Activated naive CD8-positive, alpha-beta T cell (primary cell): Measurements from ENCODE around the gene SLC39A7.
A peak's percentile ranks its signal among the peaks of the same experiment; 100 is the strongest.

Experiments
- H3K27ac Mint-ChIP-seq: one replicate; pipeline ENCODE4 v1.8.0; 2021; ENCODE audit warnings: mixed read lengths
- H3K27me3 Mint-ChIP-seq: one replicate; pipeline ENCODE4 v1.8.0; 2021; ENCODE audit warnings: mixed read lengths
- H3K36me3 Mint-ChIP-seq: one replicate; pipeline ENCODE4 v1.8.0; 2021; ENCODE audit warnings: mixed read lengths
- H3K4me1 Mint-ChIP-seq: one replicate; pipeline ENCODE4 v1.8.0; 2021; ENCODE audit warnings: low read depth, mixed read lengths
- H3K4me3 Mint-ChIP-seq: one replicate; pipeline ENCODE4 v1.8.0; 2021; ENCODE audit warnings: mild to moderate bottlenecking, mixed read lengths
- H3K9me3 Mint-ChIP-seq: one replicate; pipeline ENCODE4 v1.8.0; 2021; ENCODE audit warnings: low read depth, mixed read lengths

Gene SLC39A7

DNA sequence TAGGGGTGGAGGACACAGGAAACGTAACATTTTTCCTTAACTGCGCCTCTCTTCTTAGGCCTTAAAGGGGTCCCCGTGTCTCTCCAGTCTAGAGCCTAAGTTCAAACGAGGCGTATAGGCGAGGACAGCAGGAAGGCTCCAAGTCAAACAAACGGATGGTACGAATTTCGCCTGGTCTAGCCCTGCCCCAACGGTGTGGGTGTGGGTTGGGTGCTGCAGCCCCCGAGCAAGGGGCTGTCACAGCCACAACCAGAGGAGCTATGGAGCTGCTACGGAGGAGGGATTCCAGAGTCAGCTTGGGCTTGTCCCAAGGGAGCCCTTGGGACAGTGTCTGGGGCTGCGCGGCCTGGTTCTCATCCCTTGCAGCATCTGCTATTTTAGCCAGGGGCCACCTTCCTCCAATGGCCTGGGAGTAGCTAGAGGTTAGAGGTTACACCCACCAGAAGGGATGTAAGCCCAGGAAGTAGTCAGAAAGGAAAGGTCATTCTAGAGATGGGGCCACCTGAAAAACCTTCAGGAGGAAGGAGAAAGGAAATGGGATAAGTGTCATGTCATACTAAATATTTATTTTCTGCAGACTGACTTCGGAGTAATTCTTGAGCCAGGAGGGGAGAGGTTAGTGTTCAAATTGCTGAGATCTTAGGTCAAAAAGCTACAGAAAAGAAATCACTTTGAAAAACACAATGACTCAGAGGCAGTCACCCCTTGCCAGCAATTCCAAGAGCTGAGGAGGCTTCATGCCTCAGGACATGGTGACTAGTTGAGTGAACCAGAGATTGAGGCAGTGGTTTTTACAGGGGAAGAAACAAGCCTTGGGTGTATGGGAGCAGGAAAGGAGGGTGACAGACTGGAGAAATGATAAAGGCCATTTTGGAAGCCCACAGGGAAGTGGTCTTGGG lies 49.3 kb downstream of the SLC39A7 start:
- Mint-ChIP-seq H3K36me3 (peaks cover 11% of the 10 kb centered on the region), H3K27ac (peak overlapping the region; percentile 91), H3K9me3 (no peaks in the 10 kb centered on the region), H3K27me3 (no peaks in the 10 kb centered on the region), H3K4me1 (peaks cover 32% of the 10 kb centered on the region), H3K4me3 (peak overlapping the region; percentile 90)

DNA sequence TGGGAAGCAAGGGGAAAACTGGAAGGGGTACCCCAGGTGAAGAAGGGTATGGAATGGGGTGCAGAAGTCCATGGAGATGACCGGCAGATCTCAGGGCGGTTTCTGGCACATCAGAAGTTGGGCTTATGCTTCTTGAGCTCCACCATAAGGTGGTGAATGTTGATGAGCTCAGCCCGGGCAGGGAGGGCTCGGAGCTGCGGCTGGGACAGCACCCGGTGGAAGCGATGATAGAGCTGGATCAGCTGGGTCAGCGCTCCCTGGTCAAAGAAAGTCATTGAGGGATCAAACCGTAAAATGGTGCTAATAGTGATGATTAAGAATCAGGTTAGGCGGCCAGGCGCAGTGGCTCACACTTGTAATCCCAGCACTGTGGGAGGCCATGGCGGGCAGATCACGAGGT lies 50.1 kb downstream of the SLC39A7 start:
- Mint-ChIP-seq H3K27me3 (no peaks in the 10 kb centered on the region), H3K4me3 (peak overlapping the region; percentile 90), H3K4me1 (peaks cover 32% of the 10 kb centered on the region), H3K9me3 (no peaks in the 10 kb centered on the region), H3K36me3 (peaks cover 11% of the 10 kb centered on the region), H3K27ac (peak overlapping the region; percentile 91)

DNA sequence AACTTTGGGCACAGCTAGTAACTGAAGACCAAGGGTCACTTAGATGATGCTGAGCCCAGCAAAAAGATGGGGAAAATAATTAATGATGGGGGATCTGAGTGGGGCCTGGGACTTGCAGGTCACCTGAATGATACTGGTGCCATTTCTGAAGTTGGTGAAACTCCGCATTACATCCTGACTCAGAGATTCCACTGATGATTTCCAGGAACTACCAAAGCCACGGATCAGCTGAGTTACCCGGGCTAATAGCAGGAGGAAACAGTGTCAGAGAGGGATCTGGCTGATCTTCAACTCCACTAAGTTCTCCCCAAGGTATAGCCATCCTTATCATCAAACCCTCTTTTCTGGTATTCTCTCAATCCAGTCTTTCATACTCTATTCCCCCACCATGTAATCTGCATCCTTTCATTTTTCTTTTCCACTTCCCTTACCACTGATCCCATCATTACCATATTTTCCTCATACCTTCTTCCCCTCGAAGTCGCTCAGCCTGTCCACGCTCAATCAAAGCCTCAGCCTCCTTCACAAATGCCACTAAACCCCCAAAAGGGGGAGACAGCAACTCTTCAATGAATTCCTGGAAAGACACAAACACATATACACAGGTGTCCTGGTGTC lies 50.8 kb downstream of the SLC39A7 start:
- Mint-ChIP-seq H3K4me3 (peak overlapping the region; percentile 76), H3K27ac (peak overlapping the region; percentile 74), H3K36me3 (peaks cover 8% of the 10 kb centered on the region)

DNA sequence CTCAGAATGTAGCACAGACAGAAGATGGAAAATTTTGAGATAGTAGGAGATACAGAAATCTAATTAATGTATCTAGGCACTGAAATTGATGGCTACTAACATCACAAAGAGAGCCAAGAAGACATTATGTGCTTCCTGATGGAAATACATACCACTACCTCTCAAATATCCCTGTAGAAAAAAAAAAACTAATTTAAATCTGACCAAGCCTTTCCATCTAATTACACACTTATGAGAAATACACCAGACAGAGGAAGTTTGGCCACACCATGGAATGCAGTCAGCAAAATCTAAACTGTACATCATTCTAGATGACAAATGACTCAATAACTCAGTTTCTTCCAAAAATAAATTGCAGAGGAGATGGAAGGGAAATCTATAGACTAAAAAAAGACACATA lies 52.1 kb downstream of the SLC39A7 start:
- H3K27me3 Mint-ChIP-seq: no peaks in the 10 kb centered on the region
- H3K9me3 Mint-ChIP-seq: no peaks in the 10 kb centered on the region
- peak overlapping the region; percentile 19 for H3K27ac Mint-ChIP-seq
- H3K4me1 Mint-ChIP-seq: peaks cover 32% of the 10 kb centered on the region
- no peak overlapping the region for H3K4me3 Mint-ChIP-seq
- peaks cover 8% of the 10 kb centered on the region for H3K36me3 Mint-ChIP-seq

More for the DNA sequence above, 50.8 kb downstream of the SLC39A7 start:
- peaks cover 32% of the 10 kb centered on the region for H3K4me1 Mint-ChIP-seq
- no peaks in the 10 kb centered on the region for H3K9me3 Mint-ChIP-seq
- no peaks in the 10 kb centered on the region for H3K27me3 Mint-ChIP-seq
